ELF-1 (cell line): ENCODE data around the gene C1orf174.

Experiments used
- DNase-seq: peaks from one replicate; pipeline ENCODE4 v3.0.0-alpha.2; 2016; ENCODE audit warnings: low read depth, low spot score

C1orf174 gene

DNA sequence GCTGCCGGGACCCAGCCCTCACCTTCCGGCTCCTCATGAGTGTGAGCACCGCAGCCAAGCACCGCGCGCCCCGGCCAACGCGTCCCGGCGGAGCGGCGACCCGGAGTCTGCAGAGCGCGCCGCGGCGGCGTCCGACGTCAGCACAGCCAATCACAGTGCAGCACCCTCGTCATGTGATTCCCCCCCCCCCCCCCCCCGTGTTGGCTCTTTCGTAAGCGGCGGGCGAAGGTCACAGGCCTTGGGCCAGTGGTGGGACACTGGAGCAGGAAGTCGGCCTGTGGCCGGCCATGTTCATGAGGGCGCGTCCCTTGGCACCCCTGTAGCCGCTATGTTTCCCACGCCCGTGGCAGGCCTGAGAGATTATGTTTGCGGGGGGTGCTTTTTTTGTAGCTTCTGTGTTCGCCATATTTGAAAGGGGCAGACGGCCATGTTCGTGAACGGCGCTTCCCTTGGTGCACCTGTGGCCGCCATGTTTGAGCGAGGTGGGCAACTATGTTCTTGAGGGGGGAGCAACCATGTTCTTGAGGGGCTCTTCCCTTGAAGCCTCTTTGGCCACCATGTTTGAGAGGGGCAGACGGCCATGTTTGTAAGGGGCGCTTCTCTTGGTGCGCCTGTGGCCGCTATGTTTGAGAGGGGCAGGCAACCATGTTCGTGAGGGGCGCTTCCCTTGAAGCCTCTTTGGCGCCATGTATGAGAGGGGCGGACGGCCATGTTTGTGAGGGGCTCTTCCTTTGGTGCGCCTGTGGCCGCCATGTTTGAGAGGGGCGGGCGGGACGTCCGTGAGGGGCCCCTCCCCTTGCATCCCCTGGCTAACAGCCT is at the start of gene C1orf174:
Gene C1orf174, minus strand, starts transcription at position 123 of the 819 bp plus-strand sequence. Its CDS starts 86 bp downstream, at position 37.
- DNase-seq: peak; percentile 99

GRCh38 chr1:3948344-3948743 is 48.3 kb upstream of the C1orf174 start:
- DNase-seq: no peak

DNA sequence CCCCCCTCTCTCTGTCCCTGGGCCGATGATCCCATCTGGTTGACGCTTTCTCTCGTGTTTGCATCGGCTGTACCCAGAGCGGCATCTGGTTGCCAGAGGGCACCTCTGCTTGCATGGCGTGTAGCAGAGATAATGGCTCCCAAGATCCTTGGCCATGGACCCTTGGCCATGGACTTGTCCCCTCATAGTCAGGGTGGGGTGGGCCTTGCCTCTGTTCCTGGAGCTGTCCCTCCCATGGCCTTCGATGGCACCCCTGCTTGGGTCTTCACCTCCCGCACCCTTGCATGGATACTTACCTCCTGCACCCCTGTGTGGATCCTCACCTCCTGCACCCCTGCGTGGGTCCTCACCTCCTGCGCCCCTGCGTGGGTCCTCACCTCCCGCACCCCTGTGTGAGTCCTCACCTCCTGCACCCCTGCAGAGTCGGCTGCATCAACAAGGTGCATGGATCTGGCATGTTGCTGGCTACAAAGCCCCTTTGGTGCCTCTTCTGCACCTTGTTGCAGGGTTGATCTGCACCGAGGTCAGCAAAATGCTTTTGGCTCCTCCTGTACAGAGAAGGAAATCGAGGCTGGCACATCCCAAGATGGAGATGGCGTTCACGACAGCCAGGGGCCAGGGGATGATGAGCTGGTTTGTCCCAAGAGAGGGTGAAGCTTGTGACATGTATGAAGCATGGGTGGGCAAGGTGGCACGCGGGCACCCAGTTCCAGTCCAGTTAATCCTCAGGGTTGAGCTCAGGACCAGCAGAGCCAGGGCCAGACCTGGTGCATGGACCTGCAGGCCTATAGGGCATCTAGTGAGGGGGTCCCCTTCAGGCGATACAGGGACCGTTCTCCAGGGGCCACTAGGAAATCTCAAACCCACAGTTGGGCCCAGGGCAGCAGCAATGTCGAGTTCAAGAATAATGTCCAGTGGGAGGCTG is 46.1 kb upstream of the C1orf174 start:
- no peak for DNase-seq

DNA sequence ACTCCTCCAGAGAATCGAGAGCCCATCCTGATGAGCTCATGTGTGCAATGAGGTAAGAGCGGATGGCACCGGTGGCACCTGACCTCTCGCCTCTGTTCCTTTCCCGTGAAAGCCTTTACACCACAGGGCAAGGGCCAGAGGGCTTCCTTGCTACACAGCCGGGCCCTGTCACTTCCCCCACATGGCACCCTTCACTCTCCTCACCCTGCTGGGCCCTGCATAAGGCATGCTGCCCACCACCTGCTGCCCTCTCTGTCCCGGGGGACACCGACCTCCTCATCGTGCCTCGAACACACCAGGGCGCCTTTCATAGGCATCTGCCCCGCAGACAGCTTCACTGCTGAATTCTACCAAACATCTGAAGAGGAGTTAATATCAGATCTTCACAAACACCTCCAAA is 45.1 kb upstream of the C1orf174 start:
- DNase-seq: no peak

GRCh38 chr1:3944578-3945125 is 44.6 kb upstream of the C1orf174 start:
- DNase-seq: no peak

DNA sequence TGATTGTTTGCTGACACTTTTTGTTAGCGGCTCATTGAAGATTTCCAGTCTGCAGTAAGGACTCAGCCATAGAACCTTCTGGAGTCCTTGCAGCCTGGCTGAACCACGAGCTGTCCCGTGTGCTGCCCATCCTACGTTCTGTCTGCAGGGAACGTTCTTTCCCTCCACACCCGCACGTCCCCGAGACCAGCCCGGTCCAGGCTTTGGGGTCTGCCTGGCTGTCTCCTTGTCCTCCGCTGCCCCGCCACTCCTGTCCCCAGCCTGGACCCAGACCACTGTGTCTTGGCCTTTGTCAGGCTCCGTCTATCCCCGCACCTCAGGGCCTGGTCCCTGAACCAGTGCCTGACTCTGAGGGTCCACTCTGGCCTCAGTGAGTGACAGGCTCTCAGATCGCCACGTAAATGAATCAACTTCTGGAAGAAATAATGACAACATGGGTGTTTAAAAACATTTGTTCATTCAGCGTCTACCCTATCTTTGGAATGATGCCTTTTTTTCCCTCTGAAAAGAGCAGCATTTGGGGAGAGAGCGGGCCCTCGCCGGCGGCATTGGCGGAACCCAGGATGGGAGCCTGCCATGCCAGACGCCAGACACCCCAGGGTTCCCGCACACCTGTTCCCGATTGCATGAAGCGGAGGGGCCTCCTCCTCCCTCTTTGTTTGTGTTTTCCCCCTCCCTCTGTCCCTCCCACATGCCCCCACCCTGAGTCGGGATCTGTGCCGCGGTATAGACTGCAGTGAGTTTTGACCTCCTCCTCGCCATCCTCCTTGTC is 43.9 kb upstream of the C1orf174 start:
- DNase-seq: no peak

DNA sequence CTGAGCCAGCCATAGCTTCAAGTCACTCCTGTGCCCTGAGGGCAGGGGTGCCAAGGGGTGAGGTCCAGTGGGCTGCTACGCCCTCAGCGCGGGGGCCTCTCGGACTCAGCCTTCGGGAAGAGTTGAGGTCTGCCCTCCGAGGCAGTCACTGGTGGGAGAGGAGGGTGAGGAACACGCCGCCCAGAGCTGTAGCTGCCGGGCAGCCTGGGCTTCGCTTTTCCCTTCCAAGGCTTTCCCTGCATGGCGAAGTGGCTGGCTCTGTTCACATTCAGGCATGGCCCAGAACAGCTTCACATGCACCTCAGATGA is 43.0 kb upstream of the C1orf174 start:
- DNase-seq: no peak

GRCh38 chr1:3942416-3943122 is 42.5 kb upstream of the C1orf174 start:
- no peak for DNase-seq

DNA sequence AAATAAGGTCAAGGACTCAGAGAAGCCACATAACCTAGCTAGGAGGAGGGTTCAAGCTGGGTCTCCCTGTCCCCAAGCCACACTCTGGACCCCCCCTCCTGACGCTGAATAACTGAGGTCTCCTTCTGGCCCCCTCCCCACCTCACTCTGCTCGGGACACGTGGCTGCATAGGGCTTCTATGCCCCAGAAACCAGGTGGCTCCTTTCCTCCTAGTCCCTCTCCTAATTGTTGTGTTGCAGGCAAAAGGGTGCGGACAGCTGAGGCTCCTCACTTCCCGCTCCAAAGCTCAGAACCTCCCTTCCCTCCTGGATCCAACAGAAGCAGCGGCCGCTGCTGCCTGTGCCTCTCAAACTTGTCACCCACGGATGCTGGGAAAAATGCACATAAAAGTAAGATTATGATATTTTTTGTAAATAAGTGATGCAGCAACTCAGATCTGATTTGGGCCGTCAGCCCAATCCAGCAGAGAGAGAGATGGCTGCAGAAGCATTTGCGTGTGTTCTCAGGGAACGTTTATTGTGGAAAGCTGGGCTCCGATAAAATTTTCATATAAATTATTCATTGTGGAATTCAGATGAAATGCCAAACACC is 40.8 kb upstream of the C1orf174 start:
- no peak for DNase-seq

GRCh38 chr1:3940081-3940753 is 40.1 kb upstream of the C1orf174 start:
- no peak for DNase-seq

- no peak for DNase-seq
Observed at GRCh38 chr1:3939242-3940080, 39.4 kb upstream of the C1orf174 start.

DNA sequence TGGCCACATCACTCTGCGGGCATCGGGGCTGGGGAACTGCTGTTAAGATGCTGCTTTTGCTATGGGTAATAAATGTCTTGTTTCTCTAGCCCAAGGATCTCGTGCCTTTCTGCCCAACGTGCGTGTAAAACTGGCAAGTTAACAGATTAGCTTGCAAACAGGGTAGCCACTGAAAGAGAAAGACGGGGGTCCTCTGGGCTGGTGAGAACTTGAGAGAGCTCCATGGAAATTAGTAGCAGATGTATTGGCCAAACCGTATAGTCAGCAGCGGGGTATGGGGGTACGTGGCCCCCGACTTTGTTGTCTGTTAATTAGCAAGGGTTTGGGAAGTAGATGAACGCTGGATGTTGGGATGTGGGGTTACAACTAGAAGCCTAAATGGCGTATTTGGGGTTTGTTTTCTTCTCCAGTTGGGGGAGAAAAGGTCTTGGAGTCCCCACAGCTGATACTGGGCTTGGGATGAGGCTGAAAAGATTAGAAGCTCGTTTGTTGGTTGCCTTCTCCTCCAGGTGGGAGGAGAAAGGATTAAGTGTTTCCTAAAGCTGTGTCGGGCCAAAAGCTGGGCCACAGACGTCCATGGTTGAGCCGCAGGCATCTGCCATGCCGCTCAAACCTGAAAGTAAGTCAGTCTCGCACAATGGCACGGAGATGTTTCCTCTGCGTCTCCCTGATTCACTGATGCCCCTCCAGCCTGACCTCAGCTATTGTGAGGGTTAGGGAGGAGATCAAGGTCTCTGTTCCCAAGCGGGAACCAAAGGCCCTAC is 32.3 kb upstream of the C1orf174 start:
- DNase-seq: no peak

GRCh38 chr1:3931007-3931912 is 31.2 kb upstream of the C1orf174 start:
- no peak for DNase-seq

GRCh38 chr1:3930301-3931006 is 30.4 kb upstream of the C1orf174 start:
- DNase-seq: peak; percentile 17

GRCh38 chr1:3929126-3929525 is 29.1 kb upstream of the C1orf174 start:
- no peak for DNase-seq

DNA sequence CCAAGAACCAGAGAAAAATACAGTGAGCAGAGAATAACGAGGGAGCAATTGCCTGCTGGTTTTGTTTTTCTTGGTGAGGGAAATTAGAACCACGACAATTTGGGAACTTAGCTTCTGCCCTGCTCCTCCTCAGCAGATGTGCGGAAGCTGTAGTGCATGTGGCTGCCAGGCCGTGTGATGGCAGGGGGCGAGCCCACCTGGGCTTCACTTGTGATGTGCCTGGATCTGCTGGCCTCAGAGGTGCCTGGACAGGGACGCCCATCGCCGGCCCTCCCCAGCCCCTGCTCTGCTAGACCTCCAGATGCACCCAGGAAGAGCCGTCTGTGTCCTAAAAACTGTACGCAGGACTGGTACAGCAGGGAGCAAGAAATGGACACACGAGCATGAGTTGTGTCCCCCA is 28.5 kb upstream of the C1orf174 start:
- DNase-seq: no peak

DNA sequence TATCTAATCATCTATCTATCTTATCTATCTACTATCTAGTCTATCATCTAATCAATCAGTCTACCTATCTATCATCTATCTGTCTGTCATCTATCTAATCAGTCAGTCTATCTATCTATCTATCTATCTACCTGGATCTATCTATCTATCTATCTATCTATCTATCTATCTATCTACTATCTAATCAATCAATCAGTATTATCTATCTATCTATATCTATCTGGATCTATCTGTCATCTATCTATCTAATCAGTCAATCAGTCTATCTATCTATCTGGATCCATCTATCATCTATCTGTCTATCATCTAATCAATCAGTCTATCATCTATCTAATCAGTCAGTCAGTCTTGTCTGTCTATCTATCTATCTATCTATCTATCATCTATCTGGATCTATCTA is 26.9 kb upstream of the C1orf174 start:
- DNase-seq: no peak
